HepG2 (cell line): ENCODE data around the gene TM9SF4. TPM values are rescaled to one million over a fixed set of nuclear protein-coding genes. Genes with fewer than 3 reads are reported as not detected.
A peak's percentile ranks its signal among the peaks of the same experiment; 100 is the strongest.

Experiments
- ATAC-seq: fragments of 200-7000 bp; cut with Tn5 transposase; 3 replicates; pipeline ENCODE4 v1.9.1; 2020; ENCODE audit warnings: mild to moderate bottlenecking, moderate library complexity
- BruUV-seq: library from RNA; stranded (reverse); fragments of 400-500 nt; replicated peaks from 2 replicates; lab custom pipeline; 2021; lab: Mats Ljungman, UMichigan
- CTCF ChIA-PET: fragments of 300-600 bp; formaldehyde crosslinking; extraction: SDS; loops from one replicate; lab custom pipeline; 2021; ENCODE audit warnings: low total read pairs, inconsistent platforms, low intra/inter-chr PET ratio; lab: Yijun Ruan, JAX
- POLR2A ChIA-PET: fragments of 350-600 bp; sonication (Branson Sonifier 250); formaldehyde crosslinking; loops from one replicate; lab custom pipeline; 2020; ENCODE audit warnings: antibody characterized with exemption, inconsistent platforms; lab: Yijun Ruan, JAX
- DNase-seq: peaks from one replicate; pipeline ENCODE4 v3.0.0-alpha.2; 2015; ENCODE audit warnings: low spot score
- FAIRE-seq: peaks from 3 replicates; lab custom pipeline; 2011; peaks lifted over from hg19 to GRCh38; lab: Jason Lieb, UNC
- H2AFZ ChIP-seq: one replicate; pipeline ENCODE4 v1.6.1; 2011; ENCODE audit warnings: low read length, inconsistent platforms
- H3K27ac ChIP-seq: fragments of 300-600 bp; 3 replicates; pipeline ENCODE4 v1.8.0; 2011; ENCODE audit warnings: mixed run types, mild to moderate bottlenecking, mixed read lengths, low read length, inconsistent platforms; ENCODE audit not compliant: insufficient read depth; ENCODE audit errors: extremely low read length
- H3K27me3 ChIP-seq, 2 experiments: fragments of 200-600 bp in 1 of 2; 2 replicates in 1 of 2; 3 replicates in 1 of 2; pipeline versions ENCODE4 v1.6.0 to v1.8.0; 2011; ENCODE audit warnings: low read length in 2 of 2, mild to moderate bottlenecking in 2 of 2, moderate library complexity in 2 of 2, inconsistent platforms in 1 of 2; ENCODE audit not compliant: insufficient read depth in 2 of 2, control insufficient read depth in 1 of 2
- H3K36me3 ChIP-seq, 2 experiments: fragments of 200-600 bp in 1 of 2; replicated peaks in 1 of 2; 2 replicates in 1 of 2; 3 replicates in 1 of 2; pipeline versions ENCODE4 v1.5.1 to v1.8.0; 2011; ENCODE audit warnings: low read length in 2 of 2, inconsistent platforms in 1 of 2; ENCODE audit not compliant: insufficient read depth in 2 of 2, control insufficient read depth in 1 of 2
- H3K4me1 ChIP-seq: 2 replicates; pipeline ENCODE4 v1.5.1; 2012; ENCODE audit warnings: low read length, inconsistent platforms; ENCODE audit not compliant: insufficient read depth
- H3K4me2 ChIP-seq: 2 replicates; pipeline ENCODE4 v1.6.0; 2011; ENCODE audit warnings: low read depth, low read length, inconsistent platforms
- H3K4me3 ChIP-seq, 3 experiments: fragments of 200-600 bp in 1 of 3; sonication (generic), shearing (Covaris generic) in 1 of 3; replicated peaks in 1 of 3; 2 replicates each; pipeline ENCODE4 v1.5.1; 2011 to 2016; ENCODE audit warnings: low read length in 3 of 3, inconsistent platforms in 2 of 3, low read depth in 2 of 3, mild to moderate bottlenecking in 2 of 3, control low read depth in 1 of 3, mixed read lengths in 1 of 3; ENCODE audit not compliant: insufficient read depth in 1 of 3
- H3K79me2 ChIP-seq: one replicate; pipeline ENCODE4 v1.6.1; 2011; ENCODE audit warnings: low read length, inconsistent platforms; ENCODE audit not compliant: insufficient read depth
- H3K9ac ChIP-seq: 2 replicates; pipeline ENCODE4 v1.6.0; 2011; ENCODE audit warnings: mild to moderate bottlenecking, low read depth, low read length, inconsistent platforms; ENCODE audit not compliant: insufficient read depth
- H3K9me3 ChIP-seq: 2 replicates; pipeline ENCODE4 v1.5.1; 2012; ENCODE audit warnings: mild to moderate bottlenecking, low read length
- H4K20me1 ChIP-seq: 2 replicates; pipeline ENCODE4 v1.6.0; 2011; ENCODE audit warnings: inconsistent platforms, mild to moderate bottlenecking, low read length, moderate library complexity; ENCODE audit not compliant: insufficient read depth
- HNRNPK ChIP-seq: fragments of 200-400 bp; formaldehyde crosslinking; IDR thresholded peaks from 2 replicates; pipeline ENCODE4 v1.6.1; 2018; ENCODE audit warnings: low read length, low read depth, moderate library complexity, mild to moderate bottlenecking; ENCODE audit not compliant: poor library complexity, severe bottlenecking
- PCBP1 ChIP-seq: fragments of 200-400 bp; formaldehyde crosslinking; IDR thresholded peaks from 2 replicates; pipeline ENCODE4 v1.6.1; 2017; ENCODE audit warnings: mild to moderate bottlenecking, low read depth, low read length, borderline replicate concordance
- SMARCE1 ChIP-seq: fragments of 450-650 bp; IDR thresholded peaks from 2 replicates; pipeline ENCODE4 v1.6.1; 2017; ENCODE audit warnings: borderline replicate concordance
- ZKSCAN1 ChIP-seq: fragments of 150-350 bp; IDR thresholded peaks from 2 replicates; pipeline ENCODE4 v1.6.1; 2014; ENCODE audit warnings: low read length
- whole genome bisulfite sequencing: methylation state at CpG from one replicate; pipeline ENCODE4 v1.1.6; 2017; ENCODE audit warnings: low lambda C conversion rate; 5-methylcytosine and 5-hydroxymethylcytosine counted together
- in situ Hi-C: cut with HindIII; loops from 2 replicates; pipeline ENCODE4 v1.10.0; 2017; ENCODE audit warnings: low pct_unique_long_range_greater_than_20kb; ENCODE audit not compliant: extremely low pct_ligation_motif_present
- intact Hi-C: fragments of 100-400 bp; cut with micrococcal nuclease; formaldehyde crosslinking; loops from one replicate; pipeline ENCODE4 v1.10.0; 2022; ENCODE audit not compliant: unreplicated experiment
- polyA plus RNA-seq, 8 experiments: library from polyadenylated mRNA; depleted of rRNA in 3 of 8; stranded (reverse) in 7 of 8; unstranded in 1 of 8; fragments of >200 nt; fragmentation: Illumina TruSeq in 4 of 8; extraction: Trizol in 4 of 8; gene quantifications; 2 replicates each; pipeline versions ENCODE4 v1.2.1 to v1.2.3, GENCODE V29; 2011 to 2016; ENCODE audit warnings: low read depth in 4 of 8, missing spikeins in 1 of 8, mixed read lengths in 1 of 8; ENCODE audit not compliant: insufficient read depth in 1 of 8
- total RNA-seq, 5 experiments: library from RNA; depleted of rRNA; stranded (reverse); fragments of >200 nt; fragmentation: Illumina TruSeq; extraction: Trizol; gene quantifications; 2 replicates each; pipeline ENCODE4 v1.2.3, GENCODE V29; 2016; ENCODE audit warnings: low read depth in 1 of 5
- TF ChIP-seq, protein P1 (sequence below): sonication (generic); formaldehyde crosslinking; IDR thresholded peaks from 2 replicates; pipeline ENCODE4 v1.4.0; 2020; ENCODE audit warnings: missing genetic modification reagents

Gene TM9SF4
- total and polyA plus RNA-seq, 2 of the 13 experiments (the other 11 are each of a cell fraction or from before 2014, with no cell fraction given) = 53.5 to 171 TPM

- no TSS peak for BruUV-seq
- Histone ChIP-seq H3K27ac (no peak overlapping the region), H3K9ac (no peak overlapping the region), H3K4me3 (no peak overlapping the region), H3K36me3 (peaks cover 0 to 4% of the 10 kb centered on the region in 2 experiments; a peak in 3 of 5 replicates), H2AFZ (no peak overlapping the region), H4K20me1 (peaks cover 24% of the 10 kb centered on the region), H3K9me3 (no peaks in the 10 kb centered on the region), H3K4me2 (no peak overlapping the region), H3K27me3 (no peaks in the 10 kb centered on the region), H3K4me1 (peaks cover 22% of the 10 kb centered on the region), H3K79me2 (peaks cover 65% of the 10 kb centered on the region)
- CTCF ChIA-PET = no interaction called here
- FAIRE-seq = no peak
- intact Hi-C loops (no loop called here), in situ Hi-C loops (no loop called here)
- WGBS = 97% methylated on average over 4 of the region's 4 CpGs
- no peak for ATAC-seq
- TF ChIP-seq HNRNPK (peak; percentile 97), PCBP1 (peak; percentile 86; the same call in 1 of the 2 replicates)
- TF ChIP-seq, protein P1, sequence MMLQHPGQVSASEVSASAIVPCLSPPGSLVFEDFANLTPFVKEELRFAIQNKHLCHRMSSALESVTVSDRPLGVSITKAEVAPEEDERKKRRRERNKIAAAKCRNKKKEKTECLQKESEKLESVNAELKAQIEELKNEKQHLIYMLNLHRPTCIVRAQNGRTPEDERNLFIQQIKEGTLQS (CRISPR knock-in tag) = no peak
- DNase-seq = no peak
- POLR2A ChIA-PET = interaction anchor here (1.4 kb wide), 1 partner anchor 13 kb away, joined by 4 read pairs; the partner anchor contains the start of gene TM9SF4
These were observed 13.6 kb downstream of the TM9SF4 start for GRCh38 chr20:32123088-32123487.

GRCh38 chr20:32124916-32125454, 15.5 kb downstream of the TM9SF4 start:
- ChIA-PET CTCF (no interaction called here), POLR2A (no interaction called here)
- 92% methylated on average over 4 of the region's 4 CpGs for WGBS
- Histone ChIP-seq H4K20me1 (peaks cover 33% of the 10 kb centered on the region), H3K9ac (no peak overlapping the region), H3K27me3 (no peaks in the 10 kb centered on the region), H3K4me3 (no peak overlapping the region), H3K27ac (no peak overlapping the region), H3K4me2 (no peak overlapping the region), H3K79me2 (peaks cover 66% of the 10 kb centered on the region), H2AFZ (no peak overlapping the region), H3K9me3 (no peaks in the 10 kb centered on the region), H3K4me1 (peaks cover 29% of the 10 kb centered on the region)
- FAIRE-seq = no peak
- no TSS peak for BruUV-seq
- intact Hi-C loops = no loop called here
- peak; percentile 63; the same call in 1 of the 2 replicates for TF ChIP-seq ZKSCAN1
- no peak for TF ChIP-seq SMARCE1
- TF ChIP-seq, all 625 proteins: peak for 1
- DNase-seq = no peak
- in situ Hi-C loops = no loop called here
- ATAC-seq = no peak
- H3K36me3 ChIP-seq = peaks cover 0 to 4% of the 10 kb centered on the region in 2 experiments; a peak in 3 of 5 replicates
